HG03575 (cell line): ENCODE measurements around the gene PLA2G10.
"Not testable (repeated sequence)": the region's sequence is repeated elsewhere in the genome, so short reads cannot be mapped to it uniquely, and the experiment has no call there.

Experiments
- ATAC-seq: cut with Tn5 transposase; IDR thresholded peaks from one replicate; pipeline ENCODE4 v1.9.1; 2021; ENCODE audit not compliant: unreplicated experiment, insufficient number of reproducible peaks, low FRiP score; ENCODE audit errors: extremely low read depth

PLA2G10 gene

GRCh38 chr16:14694129-14694528 lies at the start of gene PLA2G10:
Gene PLA2G10 (minus strand): TSS chr16:14694308. CDS start chr16:14694229, 79 bp downstream.
- not testable (repeated sequence) for ATAC-seq

GRCh38 chr16:14742273-14743128 lies 48.4 kb upstream of the PLA2G10 start, which contains the start of gene NPIPA2:
Gene NPIPA2 (plus strand): TSS chr16:14742533. CDS start chr16:14748066, 5,533 bp downstream.
- peak; percentile 73 for ATAC-seq

- ATAC-seq, result not testable (repeated sequence)
Observed at GRCh38 chr16:14741794-14742193, 47.7 kb upstream of the PLA2G10 start.

GRCh38 chr16:14740832-14741385 lies 46.8 kb upstream of the PLA2G10 start:
- ATAC-seq, result not testable (repeated sequence)

GRCh38 chr16:14733233-14733632 lies 39.1 kb upstream of the PLA2G10 start:
- ATAC-seq, result not testable (repeated sequence)

- ATAC-seq, result not testable (repeated sequence)
Observed at GRCh38 chr16:14703156-14704011, 9.3 kb upstream of the PLA2G10 start, which contains the start of gene NPIPA3. Gene NPIPA3 (plus strand): TSS chr16:14703411. CDS start chr16:14708944, 5,533 bp downstream.

- not testable (repeated sequence) for ATAC-seq
Observed at GRCh38 chr16:14702672-14703071, 8.6 kb upstream of the PLA2G10 start.

- ATAC-seq, result not testable (repeated sequence)
Observed at GRCh38 chr16:14701859-14702258, 7.8 kb upstream of the PLA2G10 start.

- not testable (repeated sequence) for ATAC-seq
Observed at GRCh38 chr16:14685870-14686793, 8.0 kb downstream of the PLA2G10 start.

- ATAC-seq, result no peak
Observed at GRCh38 chr16:14682121-14682520, 12.0 kb downstream of the PLA2G10 start.

- no peak for ATAC-seq
Observed at GRCh38 chr16:14681115-14681514, 13.0 kb downstream of the PLA2G10 start.

GRCh38 chr16:14680396-14680795 lies 13.7 kb downstream of the PLA2G10 start:
- not testable (repeated sequence) for ATAC-seq

GRCh38 chr16:14678748-14679497 lies 15.2 kb downstream of the PLA2G10 start:
- ATAC-seq, result no peak

- ATAC-seq, result no peak
Observed at GRCh38 chr16:14677627-14678026, 16.5 kb downstream of the PLA2G10 start.

GRCh38 chr16:14676633-14677032 lies 17.5 kb downstream of the PLA2G10 start:
- no peak for ATAC-seq

- no peak for ATAC-seq
Observed at GRCh38 chr16:14672403-14672971, 21.6 kb downstream of the PLA2G10 start.

GRCh38 chr16:14669776-14670175 lies 24.3 kb downstream of the PLA2G10 start:
- no peak for ATAC-seq
